Measurements from ENCODE around the gene GSK3A. TPM values are rescaled to one million over a fixed set of nuclear protein-coding genes. Genes with fewer than 3 reads are reported as not detected.

GSK3A gene
- total and polyA plus RNA-seq, 9 of the 15 experiments (the other 6 are each of a cell fraction or from before 2014, with no cell fraction given), result 0.62 to 90.7 (median 33.3) TPM

DNA sequence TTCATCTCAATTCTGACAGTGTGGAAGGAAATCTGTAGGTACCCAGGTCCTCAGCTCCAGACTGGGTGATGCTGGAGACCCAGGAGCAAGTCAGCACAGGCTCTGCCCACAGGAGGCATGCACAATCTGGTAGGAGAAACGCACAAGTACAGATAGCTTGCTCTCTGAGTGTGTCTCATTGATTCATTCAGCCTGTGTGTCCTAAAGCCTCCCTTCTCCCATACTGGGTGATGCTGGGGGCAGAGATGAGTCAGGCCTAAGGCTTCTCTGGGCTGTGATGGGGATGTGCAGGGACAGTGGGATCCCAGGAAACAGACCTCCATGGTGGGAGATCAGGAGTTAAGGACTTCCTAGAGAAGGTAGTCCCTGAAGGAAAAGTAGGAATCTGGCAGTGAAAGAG is 15.5 kb downstream of the GSK3A start:
- Histone ChIP-seq H3K4me2 (ENCODE audit: insufficient read depth, low read length) (no peak overlapping the region), H3K9me1 (ENCODE audit: control insufficient read depth, insufficient read depth, low read length) (no peaks in the 10 kb centered on the region), H3K79me2 (ENCODE audit: control insufficient read depth, insufficient read depth, low read length) (peaks cover 58% of the 10 kb centered on the region), H3K27ac (ENCODE audit: extremely low read depth, low read depth, low read length) (no peak overlapping the region), H3K36me3 (ENCODE audit: control insufficient read depth, insufficient read depth, low read length) (peaks cover 86% of the 10 kb centered on the region), H3K4me3 (no peak overlapping the region), H3K9ac (ENCODE audit: insufficient read depth in 1 of 2, low read depth in 2 of 2, low read length in 2 of 2) (no peak overlapping the region; a peak in 1 of 4 replicates), H3K27me3 (ENCODE audit: control insufficient read depth in 2 of 2, insufficient read depth in 2 of 2, low read length in 2 of 2) (no peaks in the 10 kb centered on the region), H3K4me1 (replicated peaks in 1 of 2; ENCODE audit: control insufficient read depth in 2 of 2, insufficient read depth in 2 of 2, low read length in 2 of 2) (peaks cover 21 to 35% of the 10 kb centered on the region in 2 experiments), H3K9me3 (replicated peaks; ENCODE audit: control insufficient read depth, insufficient read depth, low read depth, low read length) (no peaks in the 10 kb centered on the region), H2AFZ (ENCODE audit: low read depth, low read length) (no peak overlapping the region), H4K20me1 (replicated peaks; ENCODE audit: control insufficient read depth, insufficient read depth, low read length) (peaks cover 25% of the 10 kb centered on the region)
- FAIRE-seq (no peak), ATAC-seq (no peak), DNase-seq (ENCODE audit: extremely low read depth in 1 of 4, low spot score in 3 of 4) (no peak)
- TF ChIP-seq FOXP1 (CRISPR knock-in tag; IDR thresholded peaks at IDR 0.05) (no peak), ZNF584 (CRISPR knock-in tag; IDR thresholded peaks at IDR 0.05; ENCODE audit: low read depth) (no peak), ZNF121 (CRISPR knock-in tag; conservative IDR thresholded peaks at IDR 0.05) (no peak), U2AF2 (optimal IDR thresholded peaks at IDR 0.05; ENCODE audit: low read depth, low read length) (no peak), CHAMP1 (IDR thresholded peaks at IDR 0.05) (no peak), ATF7 (IDR thresholded peaks at IDR 0.05) (no peak), ESRRA (IDR thresholded peaks at IDR 0.05; ENCODE audit: borderline replicate concordance, low read depth) (no peak), TEAD4 (IDR thresholded peaks at IDR 0.05; ENCODE audit: low read length) (no peak), TEAD4 (CRISPR knock-in tag; IDR thresholded peaks at IDR 0.05; ENCODE audit: borderline replicate concordance) (no peak), XRCC4 (IDR thresholded peaks at IDR 0.05; ENCODE audit: extremely low read depth, insufficient read depth, insufficient read length) (no peak), SMARCC2 (IDR thresholded peaks at IDR 0.05; ENCODE audit: low read depth) (no peak)
- TF ChIP-seq, protein P1, sequence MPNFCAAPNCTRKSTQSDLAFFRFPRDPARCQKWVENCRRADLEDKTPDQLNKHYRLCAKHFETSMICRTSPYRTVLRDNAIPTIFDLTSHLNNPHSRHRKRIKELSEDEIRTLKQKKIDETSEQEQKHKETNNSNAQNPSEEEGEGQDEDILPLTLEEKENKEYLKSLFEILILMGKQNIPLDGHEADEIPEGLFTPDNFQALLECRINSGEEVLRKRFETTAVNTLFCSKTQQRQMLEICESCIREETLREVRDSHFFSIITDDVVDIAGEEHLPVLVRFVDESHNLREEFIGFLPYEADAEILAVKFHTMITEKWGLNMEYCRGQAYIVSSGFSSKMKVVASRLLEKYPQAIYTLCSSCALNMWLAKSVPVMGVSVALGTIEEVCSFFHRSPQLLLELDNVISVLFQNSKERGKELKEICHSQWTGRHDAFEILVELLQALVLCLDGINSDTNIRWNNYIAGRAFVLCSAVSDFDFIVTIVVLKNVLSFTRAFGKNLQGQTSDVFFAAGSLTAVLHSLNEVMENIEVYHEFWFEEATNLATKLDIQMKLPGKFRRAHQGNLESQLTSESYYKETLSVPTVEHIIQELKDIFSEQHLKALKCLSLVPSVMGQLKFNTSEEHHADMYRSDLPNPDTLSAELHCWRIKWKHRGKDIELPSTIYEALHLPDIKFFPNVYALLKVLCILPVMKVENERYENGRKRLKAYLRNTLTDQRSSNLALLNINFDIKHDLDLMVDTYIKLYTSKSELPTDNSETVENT (CRISPR knock-in tag; IDR thresholded peaks at IDR 0.05), result no peak
- TF ChIP-seq, protein P2, sequence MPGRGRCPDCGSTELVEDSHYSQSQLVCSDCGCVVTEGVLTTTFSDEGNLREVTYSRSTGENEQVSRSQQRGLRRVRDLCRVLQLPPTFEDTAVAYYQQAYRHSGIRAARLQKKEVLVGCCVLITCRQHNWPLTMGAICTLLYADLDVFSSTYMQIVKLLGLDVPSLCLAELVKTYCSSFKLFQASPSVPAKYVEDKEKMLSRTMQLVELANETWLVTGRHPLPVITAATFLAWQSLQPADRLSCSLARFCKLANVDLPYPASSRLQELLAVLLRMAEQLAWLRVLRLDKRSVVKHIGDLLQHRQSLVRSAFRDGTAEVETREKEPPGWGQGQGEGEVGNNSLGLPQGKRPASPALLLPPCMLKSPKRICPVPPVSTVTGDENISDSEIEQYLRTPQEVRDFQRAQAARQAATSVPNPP (IDR thresholded peaks at IDR 0.05; ENCODE audit: borderline replicate concordance, insufficient read depth, insufficient read length), result no peak
- TF ChIP-seq, protein P3, sequence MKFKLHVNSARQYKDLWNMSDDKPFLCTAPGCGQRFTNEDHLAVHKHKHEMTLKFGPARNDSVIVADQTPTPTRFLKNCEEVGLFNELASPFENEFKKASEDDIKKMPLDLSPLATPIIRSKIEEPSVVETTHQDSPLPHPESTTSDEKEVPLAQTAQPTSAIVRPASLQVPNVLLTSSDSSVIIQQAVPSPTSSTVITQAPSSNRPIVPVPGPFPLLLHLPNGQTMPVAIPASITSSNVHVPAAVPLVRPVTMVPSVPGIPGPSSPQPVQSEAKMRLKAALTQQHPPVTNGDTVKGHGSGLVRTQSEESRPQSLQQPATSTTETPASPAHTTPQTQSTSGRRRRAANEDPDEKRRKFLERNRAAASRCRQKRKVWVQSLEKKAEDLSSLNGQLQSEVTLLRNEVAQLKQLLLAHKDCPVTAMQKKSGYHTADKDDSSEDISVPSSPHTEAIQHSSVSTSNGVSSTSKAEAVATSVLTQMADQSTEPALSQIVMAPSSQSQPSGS (CRISPR knock-in tag; IDR thresholded peaks at IDR 0.05), result no peak
- 54% methylated on average over 1 of the region's 1 CpG for WGBS (ENCODE audit: insufficient coverage, low coverage, missing lambda C conversion rate)
- in situ Hi-C loops (cut with MboI), result no loop called here
- no TSS peak for BruUV-seq (replicated peaks)
- CTCF ChIA-PET (ENCODE audit: low intra/inter-chr PET ratio), result no interaction called here
- POLR2A ChIA-PET, result interaction anchor here (0.5 to 7.2 kb wide), 2 partner anchors 13 to 31 kb away, joined by 3 to 116 read pairs; partner anchors contain the start of gene GSK3A
- intact Hi-C loops (cut with micrococcal nuclease), result loop anchor here (5.0 kb wide), 1 partner anchor 45 kb away; no protein-coding TSS in a partner anchor
